Tibial artery (tissue), 4 donors: Measurements from ENCODE around the gene GAS7.

Experiments
- DNase-seq, 2 donors: peaks; one replicate each; pipeline ENCODE4 v3.0.0-alpha.2; 2019
- H3K27ac ChIP-seq, 2 donors: fragments of 200-600 bp; sonication (generic) in 1 of 2; 1 replicate in 1 of 2; 2 replicates in 1 of 2; pipeline ENCODE4 v1.5.1; 2018 to 2019; ENCODE audit warnings: mild to moderate bottlenecking in 1 of 2
- H3K27me3 ChIP-seq, 2 donors: fragments of 200-600 bp; sonication (generic) in 1 of 2; one replicate each; pipeline versions ENCODE4 v1.5.1 to v1.6.0; 2016 to 2019
- H3K36me3 ChIP-seq, 3 donors: fragments of 200-600 bp; sonication (generic) in 2 of 3; one replicate each; pipeline ENCODE4 v1.5.1; 2016 to 2019; ENCODE audit warnings: mild to moderate bottlenecking in 2 of 3
- H3K4me1 ChIP-seq, 4 donors: fragments of 200-600 bp; sonication (generic) in 2 of 4; 1 replicate in 3 of 4; 2 replicates in 1 of 4; pipeline ENCODE4 v1.5.1; 2016 to 2019
- H3K4me3 ChIP-seq, 2 donors: fragments of 200-600 bp; sonication (generic) in 1 of 2; 1 replicate in 1 of 2; 2 replicates in 1 of 2; pipeline ENCODE4 v1.5.1; 2018 to 2019; ENCODE audit warnings: mild to moderate bottlenecking in 2 of 2
- H3K9me3 ChIP-seq, 3 donors: fragments of 200-600 bp; sonication (generic) in 1 of 3; one replicate each; pipeline ENCODE4 v1.5.1; 2016 to 2019
- CTCF ChIP-seq, 2 experiments: fragments of 200-600 bp in 1 of 2; fragments of 450-650 bp in 1 of 2; IDR thresholded peaks; one replicate each; pipeline ENCODE4 v1.5.1; 2017 to 2019; ENCODE audit warnings: antibody characterized with exemption in 2 of 2, mild to moderate bottlenecking in 1 of 2, moderate library complexity in 1 of 2
- intact Hi-C: fragments of 100-400 bp; cut with DNase I; formaldehyde crosslinking; loops from one replicate; pipeline ENCODE4 v1.15.0; 2023; ENCODE audit warnings: low total_unique reads

Gene GAS7

GRCh38 chr17:9868552-9868951, 329.9 kb downstream of the GAS7 start:
- Histone ChIP-seq H3K4me3 (no peak overlapping the region), H3K9me3 (no peaks in the 10 kb centered on the region), H3K4me1 (no peaks in the 10 kb centered on the region), H3K27me3 (no peaks in the 10 kb centered on the region), H3K27ac (no peak overlapping the region), H3K36me3 (no peaks in the 10 kb centered on the region)
- DNase-seq, result no peak
- intact Hi-C loops, result no loop called here
- no peak for TF ChIP-seq CTCF (IDR thresholded peaks at IDR 0.05)

- Histone ChIP-seq H3K9me3 (peaks cover 0 to 8% (median 2%) of the 10 kb centered on the region in 3 donors), H3K4me3 (no peak overlapping the region), H3K27ac (no peak overlapping the region), H3K4me1 (no peaks in the 10 kb centered on the region), H3K27me3 (no peaks in the 10 kb centered on the region), H3K36me3 (no peaks in the 10 kb centered on the region)
- intact Hi-C loops, result no loop called here
- no peak for DNase-seq
- no peak for TF ChIP-seq CTCF (IDR thresholded peaks at IDR 0.05)
These were observed 332.8 kb downstream of the GAS7 start for GRCh38 chr17:9865586-9865985.

- intact Hi-C loops, result no loop called here
- Histone ChIP-seq H3K36me3 (no peaks in the 10 kb centered on the region), H3K9me3 (peaks cover 0 to 8% (median 8%) of the 10 kb centered on the region in 3 donors), H3K27ac (no peak overlapping the region), H3K27me3 (no peaks in the 10 kb centered on the region), H3K4me1 (no peaks in the 10 kb centered on the region), H3K4me3 (no peak overlapping the region)
- DNase-seq, result no peak
- TF ChIP-seq CTCF (IDR thresholded peaks at IDR 0.05), result no peak
These were observed 335.5 kb downstream of the GAS7 start for GRCh38 chr17:9862949-9863348.

- DNase-seq, result no peak
- Histone ChIP-seq H3K4me1 (no peaks in the 10 kb centered on the region), H3K27me3 (no peaks in the 10 kb centered on the region), H3K9me3 (peaks cover 0 to 12% (median 8%) of the 10 kb centered on the region in 3 donors), H3K4me3 (no peak overlapping the region), H3K27ac (no peak overlapping the region), H3K36me3 (no peaks in the 10 kb centered on the region)
- intact Hi-C loops, result no loop called here
- TF ChIP-seq CTCF (IDR thresholded peaks at IDR 0.05), result no peak
These were observed 336.2 kb downstream of the GAS7 start for GRCh38 chr17:9862220-9862619.

- intact Hi-C loops, result no loop called here
- H3K27ac ChIP-seq, result no peak overlapping the region
- DNase-seq, result no peak
- no peak for TF ChIP-seq CTCF (IDR thresholded peaks at IDR 0.05)
- no peaks in the 10 kb centered on the region for H3K36me3 ChIP-seq
- H3K9me3 ChIP-seq, result peaks cover 0 to 17% (median 8%) of the 10 kb centered on the region in 3 donors
- H3K27me3 ChIP-seq, result no peaks in the 10 kb centered on the region
- H3K4me3 ChIP-seq, result no peak overlapping the region
- no peaks in the 10 kb centered on the region for H3K4me1 ChIP-seq
These were observed 337.6 kb downstream of the GAS7 start for GRCh38 chr17:9860851-9861250.
